GM23248 (cell line): ENCODE results near the gene CCDC102A.

Experiments used
- EZH2 ChIP-seq: fragments of 200-600 bp; sonication (generic); IDR thresholded peaks from 2 replicates; pipeline ENCODE4 v1.6.1; 2018; ENCODE audit warnings: antibody characterized with exemption, mild to moderate bottlenecking; ENCODE audit not compliant: insufficient read depth, poor library complexity, severe bottlenecking
- EZH2phosphoT487 ChIP-seq: fragments of 200-600 bp; sonication (generic); IDR thresholded peaks from 2 replicates; pipeline ENCODE4 v1.6.1; 2018; ENCODE audit warnings: antibody characterized with exemption, moderate library complexity, mild to moderate bottlenecking, low read depth; ENCODE audit not compliant: insufficient read depth

- TF ChIP-seq EZH2 = no peak
- no peak for TF ChIP-seq EZH2phosphoT487
These were observed 4.0 kb upstream of the CCDC102A start for GRCh38 chr16:57540387-57540786.
